Stimulated activated CD4-positive, alpha-beta T cell treated with anti-CD3 and anti-CD28 coated beads, Interleukin-12 subunit alpha, Interleukin-12 subunit beta, amount 100 ng/mL, for 48 hours (primary cell): ENCODE data around the gene DENND6B.

Experiments used
- DNase-seq, 3 donors: peaks; one replicate each; pipeline ENCODE4 v3.0.0-alpha.2; 2020; ENCODE audit warnings: low read depth in 2 of 3, low spot score in 1 of 3

The DENND6B gene

DNA sequence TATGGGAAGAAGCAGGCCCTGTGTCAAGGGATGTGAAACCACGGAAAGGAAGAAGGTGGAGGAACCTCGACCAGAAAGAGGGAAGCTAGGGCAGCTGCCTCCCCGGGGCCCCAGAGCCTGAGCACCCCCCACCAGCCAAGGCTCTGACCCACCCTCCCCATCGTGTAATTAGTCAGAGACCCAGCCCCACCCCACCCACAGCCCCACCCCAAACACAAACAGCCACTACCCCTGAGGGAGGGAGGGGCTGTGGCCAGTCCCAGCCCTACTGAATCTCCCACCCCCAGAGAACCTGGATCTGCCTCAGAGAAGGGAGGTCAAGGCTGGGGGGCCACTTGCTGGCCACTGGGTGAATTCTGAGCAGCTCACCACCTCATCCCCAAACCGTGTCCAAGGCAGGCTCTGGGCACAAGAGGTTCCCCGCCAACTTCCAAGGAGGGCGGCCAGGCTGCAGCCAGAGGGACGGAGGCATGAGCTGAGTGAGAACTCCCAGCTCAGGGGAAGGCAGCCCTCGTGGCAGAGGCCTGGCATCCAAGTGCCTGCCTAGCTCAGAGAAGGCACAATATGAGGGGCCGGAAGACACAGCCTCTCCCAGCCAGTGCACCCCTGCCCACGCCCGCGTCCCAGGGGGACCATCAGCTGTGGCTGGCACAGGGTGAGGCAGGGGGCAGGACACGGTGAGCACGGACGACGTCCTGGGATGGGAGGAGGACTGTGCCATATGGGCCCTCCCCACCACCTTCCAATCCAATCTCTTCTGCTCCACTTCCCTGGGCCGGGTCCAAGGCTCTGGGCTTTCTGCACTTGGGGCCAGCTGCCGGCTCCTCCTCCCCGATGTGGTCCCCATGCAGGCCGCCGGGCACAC is 22.1 kb downstream of the DENND6B start:
- no peak for DNase-seq

DNA sequence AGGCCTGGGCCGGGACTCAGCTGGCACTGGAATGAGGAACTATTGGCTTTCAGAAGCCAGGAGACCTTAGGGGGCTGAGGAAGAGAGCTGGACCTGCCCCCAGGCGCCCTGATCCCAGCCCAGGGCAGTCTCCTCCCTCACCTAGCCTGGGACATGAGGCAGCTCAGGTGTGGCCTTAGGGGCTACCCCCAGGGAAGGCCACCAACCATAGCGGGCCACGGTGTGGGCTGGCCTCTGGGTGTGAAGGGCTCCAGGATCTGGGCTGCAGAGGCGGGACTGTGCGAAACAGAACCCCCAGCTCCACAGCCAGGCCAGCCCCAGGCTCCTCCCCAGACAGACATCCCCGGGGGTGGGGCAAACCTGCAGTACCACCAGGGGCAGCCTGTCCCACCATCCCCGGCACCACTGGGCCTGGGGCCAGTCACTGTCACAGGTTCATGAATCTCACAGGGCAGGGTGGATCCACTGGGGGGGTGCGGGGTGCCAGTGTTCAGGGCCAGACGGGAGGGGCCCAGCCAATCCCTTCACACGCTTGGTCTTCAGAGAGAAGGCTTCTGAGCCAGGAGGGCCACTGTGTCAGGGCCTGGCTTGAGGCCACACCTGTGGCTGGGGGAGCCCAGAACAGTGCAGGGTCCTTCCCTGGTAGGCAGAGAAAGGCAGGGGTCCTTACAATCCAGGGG is 22.8 kb downstream of the DENND6B start:
- DNase-seq: no peak

DNA sequence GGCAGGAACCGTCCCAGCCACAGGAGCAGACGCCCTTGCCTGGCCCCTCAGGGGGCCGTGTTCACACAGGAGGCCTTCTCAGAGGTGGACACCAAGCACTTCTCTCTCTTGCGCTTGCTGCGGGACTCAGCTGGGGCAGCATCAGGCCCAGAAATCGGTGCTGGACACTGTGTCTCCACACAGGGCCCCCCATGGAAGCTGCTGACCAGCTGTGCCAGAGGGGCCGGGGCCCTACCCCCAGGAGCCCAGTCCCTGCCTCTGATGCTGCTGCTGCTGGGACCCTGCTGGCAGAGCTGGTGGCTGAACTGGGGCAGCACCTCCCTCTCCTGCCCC is 23.3 kb downstream of the DENND6B start:
- no peak for DNase-seq

DNA sequence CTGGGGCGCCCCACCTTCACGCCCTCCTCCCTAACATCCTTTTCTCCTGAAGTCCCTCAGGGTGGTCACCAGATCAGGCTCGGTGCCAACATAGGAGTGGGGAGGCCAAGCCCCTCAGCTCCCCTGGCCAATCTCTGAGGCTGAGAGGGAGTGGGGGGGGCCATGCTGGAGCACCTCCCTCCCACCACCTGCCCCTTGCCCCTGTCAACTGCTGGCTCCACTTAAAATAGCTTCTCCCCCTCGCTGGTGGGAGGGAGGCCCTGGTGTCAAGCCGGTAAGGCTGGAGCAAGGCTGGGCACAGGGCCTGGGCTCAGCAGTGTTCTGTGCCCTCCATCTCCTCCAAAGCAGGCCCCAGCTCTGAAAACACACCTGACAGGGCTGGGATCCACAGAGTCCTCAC is 24.2 kb downstream of the DENND6B start:
- DNase-seq: no peak

DNA sequence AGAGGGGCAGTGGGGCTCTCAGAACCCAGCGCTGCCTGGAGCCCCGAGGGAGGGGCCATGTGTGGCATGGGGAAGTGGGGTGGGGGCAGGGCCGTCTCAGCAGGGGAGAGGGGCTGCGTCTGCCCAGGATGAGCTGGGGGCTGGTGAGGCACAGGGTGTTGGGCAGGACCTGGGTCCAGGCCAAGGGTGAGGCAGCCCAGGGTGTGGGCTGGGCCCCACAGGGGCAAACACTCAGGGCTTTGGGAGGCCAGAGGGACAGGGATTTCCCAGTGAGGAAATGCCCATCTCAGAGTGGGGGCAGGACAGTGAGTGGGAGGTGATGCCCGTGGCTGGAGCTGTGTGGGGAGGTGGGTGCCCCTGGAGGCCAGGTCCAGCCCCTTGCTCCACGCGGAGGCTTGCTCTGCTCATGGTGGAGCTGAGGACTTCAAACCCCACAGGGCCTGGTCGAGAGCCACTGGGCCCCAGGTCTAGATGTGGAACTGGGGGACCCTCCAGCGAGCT is 24.7 kb downstream of the DENND6B start:
- DNase-seq: no peak

DNA sequence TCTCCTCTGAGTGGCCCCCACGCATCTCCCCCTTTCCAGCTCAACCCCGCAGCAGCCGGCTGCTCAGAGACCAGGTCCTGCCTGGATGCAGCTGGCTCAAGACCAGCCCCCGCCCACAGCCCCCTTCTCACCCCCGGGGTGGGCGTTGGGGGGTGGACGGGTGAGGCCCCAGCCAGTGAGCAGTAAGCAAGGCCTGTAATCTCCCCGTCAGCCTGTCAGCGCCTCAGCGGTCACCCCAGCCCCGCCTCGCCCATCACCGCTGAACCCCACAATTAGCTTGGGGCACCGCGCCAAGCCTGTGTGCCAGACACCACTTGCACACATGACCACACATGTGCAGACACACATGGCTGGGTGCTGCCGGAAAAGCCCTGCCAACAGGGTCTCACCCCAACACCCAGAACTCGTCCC is 25.2 kb downstream of the DENND6B start:
- no peak for DNase-seq

DNA sequence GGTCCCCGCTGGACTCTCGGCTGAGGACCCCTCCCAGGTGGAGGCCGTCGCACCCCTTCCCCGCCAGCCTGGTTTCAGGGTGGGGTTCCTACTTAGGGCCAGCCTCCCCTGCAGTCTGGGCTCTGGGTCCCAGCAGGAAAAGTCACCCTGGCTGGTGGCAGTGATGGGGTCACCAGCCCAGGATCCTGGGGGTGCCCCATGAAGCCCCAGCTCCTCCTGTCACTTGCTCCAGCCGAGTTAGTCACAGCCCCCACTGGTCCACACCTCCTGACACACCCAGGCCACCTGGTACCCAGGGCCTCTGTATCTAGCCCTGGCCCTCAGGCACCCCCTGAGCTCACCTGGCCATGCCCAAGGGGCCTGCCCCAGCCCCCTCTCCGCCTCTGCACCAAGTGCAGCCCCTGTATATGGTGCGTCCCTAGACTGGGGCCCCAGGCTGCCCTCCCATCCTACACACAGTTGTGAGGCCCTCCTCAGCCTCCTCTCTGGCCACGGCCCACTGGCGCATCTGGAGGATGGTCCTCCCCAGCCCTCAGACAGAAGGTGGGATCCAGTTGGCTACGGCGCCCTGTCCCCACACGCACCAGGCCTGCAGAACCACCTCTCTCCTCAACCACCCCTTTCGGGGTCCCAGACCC is 26.1 kb downstream of the DENND6B start:
- no peak for DNase-seq

DNA sequence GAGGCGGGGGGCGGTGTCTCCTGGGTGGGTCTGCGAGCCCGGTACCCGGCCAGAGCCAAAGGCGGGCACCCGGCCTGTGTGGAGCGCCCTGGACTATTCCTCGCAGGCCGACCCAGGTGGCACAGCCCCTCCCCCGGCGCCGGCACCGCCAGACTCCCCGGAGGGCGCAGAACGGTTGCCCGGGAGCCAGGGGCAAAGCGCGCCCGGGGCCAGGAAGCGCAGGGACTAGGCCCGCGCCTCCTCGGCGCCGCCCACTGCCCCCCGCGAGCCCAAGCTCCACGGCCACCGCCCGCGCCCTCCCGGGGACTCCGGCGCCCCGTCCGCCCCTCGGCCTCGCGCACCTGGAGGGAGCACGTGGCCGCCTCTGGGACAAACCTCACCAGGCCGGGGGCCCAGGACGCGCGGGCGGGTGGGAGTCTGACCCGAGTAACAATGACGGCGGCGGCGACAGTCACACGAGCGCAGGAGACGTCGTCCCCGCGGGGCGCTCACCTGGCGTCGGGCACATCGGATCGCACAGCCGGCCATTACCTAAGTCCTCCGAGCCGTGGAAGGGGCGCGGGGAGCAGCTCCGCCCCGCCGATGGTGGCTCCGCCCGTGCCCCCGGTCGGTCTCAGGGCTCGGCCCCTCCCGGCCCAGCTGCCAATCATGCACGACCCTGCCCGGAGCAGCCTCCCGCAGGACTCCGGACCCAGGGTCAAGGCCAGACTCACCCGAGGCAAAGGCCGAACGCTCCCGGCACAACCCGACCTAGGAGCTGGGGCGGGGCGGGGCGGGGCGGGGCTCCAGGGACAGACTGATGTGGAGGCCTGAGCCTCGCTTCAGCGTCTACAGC is 26.8 kb downstream of the DENND6B start:
- no peak for DNase-seq

DNA sequence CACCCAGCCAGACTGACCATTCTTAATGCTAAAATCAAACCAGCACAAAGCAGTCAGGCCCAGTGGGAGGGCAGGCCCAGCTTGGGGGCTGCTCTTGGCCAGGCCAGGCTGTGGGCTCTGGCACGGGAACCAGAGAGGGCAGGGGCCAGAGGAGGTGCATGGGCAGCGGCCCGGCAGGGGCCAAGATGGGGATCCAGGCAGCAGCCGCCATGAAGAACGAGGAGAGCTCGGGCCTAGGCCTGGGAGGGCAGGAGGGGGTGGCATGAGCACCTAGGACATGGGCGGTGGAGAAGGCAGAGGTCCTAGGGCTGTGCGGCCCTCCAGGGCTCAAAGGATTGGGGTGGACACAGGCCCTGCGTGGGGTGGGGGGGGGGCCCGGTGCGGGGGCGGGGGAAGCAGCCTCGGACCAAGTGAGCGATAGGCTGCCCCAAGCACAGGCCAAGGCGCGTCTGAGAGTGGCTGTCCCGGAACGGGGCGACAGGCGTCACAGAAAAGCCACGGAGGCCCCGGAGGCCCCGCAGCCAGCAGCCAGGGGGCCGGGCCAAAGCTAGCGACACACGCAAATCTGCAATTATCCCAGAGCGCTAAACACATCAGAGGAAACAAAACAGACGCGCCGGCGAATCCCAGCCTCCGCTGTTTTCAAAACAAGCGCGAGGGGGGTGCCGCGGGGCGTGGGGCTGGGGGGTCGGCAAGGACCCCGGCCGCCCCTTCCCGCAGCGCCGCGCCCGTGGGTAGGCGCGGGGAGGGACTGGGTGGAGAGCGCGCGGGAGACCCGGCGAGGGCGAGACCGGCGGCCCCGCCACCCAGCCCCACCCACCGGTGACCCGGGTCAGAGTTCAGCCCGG is 27.7 kb downstream of the DENND6B start:
- DNase-seq: no peak

DNA sequence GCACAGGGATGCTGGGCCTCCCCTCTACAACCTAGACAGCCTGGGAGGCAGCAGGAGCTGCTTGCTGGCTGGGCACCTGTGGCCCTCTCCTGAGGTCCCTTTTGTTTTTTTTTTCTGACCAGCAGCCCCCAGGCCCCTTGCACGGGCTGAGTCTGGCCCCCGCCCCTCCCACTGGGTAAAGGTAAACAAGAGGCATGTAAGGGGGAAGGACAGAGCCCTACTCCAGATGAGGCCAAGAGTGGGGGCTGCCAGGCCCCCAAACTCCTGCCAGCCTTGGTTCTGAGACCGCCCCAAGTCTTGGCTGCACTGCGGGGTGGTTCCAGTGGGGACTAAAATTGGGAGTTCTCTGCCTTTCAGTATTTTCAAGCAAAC is 28.6 kb downstream of the DENND6B start:
- no peak for DNase-seq

DNA sequence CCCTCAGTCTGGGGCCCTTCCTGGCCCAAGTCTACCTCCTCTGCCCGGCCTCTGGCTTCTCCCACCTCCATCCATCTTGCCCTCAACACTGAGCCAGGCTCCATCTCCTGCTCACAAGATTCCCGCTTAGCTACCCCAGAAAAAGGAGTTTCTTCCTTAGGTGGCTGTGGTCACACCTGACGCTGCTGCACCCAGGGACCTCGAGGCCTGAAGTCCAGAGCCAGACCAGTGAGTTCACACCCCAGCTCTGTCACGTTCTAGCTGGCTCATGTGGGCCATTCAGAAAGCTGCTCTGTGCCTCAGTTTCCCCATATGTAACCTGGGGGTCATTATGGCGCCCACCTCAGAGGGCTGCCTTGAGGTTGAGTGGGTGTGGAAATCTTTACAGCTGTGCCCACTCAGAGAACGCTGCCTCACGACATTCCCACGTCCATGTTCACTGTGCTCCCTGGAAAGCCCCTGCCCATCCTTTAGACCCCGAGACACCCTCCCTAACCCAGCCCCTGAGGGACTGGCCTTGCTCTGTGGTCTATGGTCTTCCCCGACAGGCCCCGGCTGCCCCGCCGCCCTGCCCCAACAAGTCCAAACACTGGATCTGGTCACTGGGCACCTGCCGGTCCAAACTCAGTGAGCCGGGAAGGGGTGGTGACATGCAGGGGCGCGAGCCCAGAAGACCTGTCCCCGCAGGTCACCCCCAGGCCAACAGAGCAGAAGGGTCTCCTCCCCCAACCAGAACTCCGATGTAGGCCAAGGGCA is 29.1 kb downstream of the DENND6B start:
- no peak for DNase-seq

DNA sequence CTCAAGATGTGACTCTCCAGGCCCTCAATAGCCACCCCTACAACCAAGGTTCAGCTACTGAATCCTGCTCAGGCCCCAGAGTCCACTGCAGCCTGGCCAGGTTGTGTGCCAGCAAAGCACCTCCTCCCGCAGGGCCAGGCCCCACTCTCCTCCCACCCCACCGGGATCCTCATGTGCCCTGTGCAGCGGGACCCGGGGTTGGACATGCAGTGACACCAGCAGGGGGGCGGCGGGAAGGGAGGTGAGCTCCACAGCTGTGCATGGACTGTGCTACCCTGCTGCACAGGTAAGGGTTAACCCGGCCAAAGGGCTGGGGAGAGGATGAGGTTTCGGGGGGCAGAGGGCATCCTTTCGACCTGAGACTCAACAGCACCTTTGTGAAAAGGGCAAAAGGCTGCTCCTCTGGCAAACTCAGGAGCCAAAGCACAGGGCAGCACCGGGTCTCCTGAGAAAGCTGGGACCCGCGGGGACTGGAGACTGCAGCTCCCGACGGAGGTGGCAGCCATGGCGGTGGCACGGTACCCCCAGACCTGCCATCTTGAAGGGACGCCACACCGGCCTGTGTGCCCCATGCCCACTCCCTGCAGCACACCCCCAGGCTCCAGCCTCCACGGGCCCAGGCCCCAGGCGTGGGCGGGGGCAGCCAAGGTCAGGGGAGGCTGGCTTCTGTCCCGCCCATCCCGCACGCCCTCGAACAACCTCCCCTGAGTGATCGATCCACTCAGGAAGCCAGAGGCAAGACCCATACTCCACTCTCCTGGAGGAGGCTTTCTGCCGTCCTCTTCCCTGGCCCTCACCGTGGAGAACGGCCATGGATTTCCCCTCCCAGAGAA is 29.9 kb downstream of the DENND6B start:
- no peak for DNase-seq

DNA sequence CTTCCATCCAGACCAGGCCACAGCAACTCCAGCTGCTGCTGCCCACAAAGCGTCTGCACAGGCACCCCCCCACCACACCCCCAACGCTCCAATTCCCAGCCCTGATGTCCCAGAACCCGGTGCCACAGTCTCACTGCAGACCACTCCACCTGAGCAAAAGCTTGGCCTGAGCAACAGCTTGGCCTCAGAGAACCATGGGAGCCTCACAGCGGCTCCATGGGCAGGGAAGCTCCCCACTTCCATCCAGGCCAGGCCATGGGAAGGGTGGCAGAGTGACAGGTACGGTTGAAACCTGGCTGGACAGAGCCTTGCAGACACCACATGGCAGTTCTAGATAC is 32.5 kb downstream of the DENND6B start:
- no peak for DNase-seq

DNA sequence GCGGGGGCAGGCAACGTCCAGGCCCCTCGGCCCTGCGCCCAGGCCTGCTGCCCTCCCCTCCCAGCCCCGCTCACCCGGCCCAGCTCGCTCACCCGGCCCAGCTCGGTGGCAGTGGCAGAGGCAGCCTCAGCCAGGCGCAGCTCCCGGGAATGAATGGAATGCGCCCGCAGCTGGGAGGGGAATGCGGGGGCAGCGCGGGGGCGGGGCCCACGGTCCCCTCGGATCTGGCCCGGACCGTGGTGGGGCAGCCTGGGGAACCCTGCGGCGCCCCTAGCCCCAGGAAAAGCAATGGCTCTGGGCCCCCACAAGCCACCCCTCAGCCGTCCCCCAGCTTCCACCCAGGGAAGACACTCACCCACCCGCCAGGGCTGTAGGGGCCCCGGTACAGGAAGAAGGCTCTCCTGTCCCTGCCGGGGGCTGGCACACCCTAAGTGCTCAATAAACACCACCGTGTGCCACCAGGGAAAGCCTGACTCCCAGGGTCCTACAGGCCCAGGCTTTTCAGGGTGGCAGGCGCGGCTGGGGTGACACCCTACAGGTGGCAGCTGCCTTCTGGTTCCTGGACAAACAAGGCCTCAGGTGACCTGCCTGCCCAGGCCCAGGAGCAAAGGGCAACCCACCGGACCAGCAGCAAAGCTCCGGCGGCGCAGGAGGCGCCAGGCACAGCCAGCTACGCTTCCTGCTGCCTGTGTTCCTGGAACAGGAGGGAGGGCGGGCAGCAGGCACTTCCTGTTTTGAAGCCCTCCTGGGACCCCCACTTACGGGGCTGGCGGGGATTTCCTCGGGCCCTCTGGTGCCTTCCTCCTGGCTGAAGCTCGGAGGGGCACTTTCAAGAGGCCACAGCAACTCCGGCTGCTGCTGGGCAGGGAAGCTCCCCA is 33.1 kb downstream of the DENND6B start:
- no peak for DNase-seq

DNA sequence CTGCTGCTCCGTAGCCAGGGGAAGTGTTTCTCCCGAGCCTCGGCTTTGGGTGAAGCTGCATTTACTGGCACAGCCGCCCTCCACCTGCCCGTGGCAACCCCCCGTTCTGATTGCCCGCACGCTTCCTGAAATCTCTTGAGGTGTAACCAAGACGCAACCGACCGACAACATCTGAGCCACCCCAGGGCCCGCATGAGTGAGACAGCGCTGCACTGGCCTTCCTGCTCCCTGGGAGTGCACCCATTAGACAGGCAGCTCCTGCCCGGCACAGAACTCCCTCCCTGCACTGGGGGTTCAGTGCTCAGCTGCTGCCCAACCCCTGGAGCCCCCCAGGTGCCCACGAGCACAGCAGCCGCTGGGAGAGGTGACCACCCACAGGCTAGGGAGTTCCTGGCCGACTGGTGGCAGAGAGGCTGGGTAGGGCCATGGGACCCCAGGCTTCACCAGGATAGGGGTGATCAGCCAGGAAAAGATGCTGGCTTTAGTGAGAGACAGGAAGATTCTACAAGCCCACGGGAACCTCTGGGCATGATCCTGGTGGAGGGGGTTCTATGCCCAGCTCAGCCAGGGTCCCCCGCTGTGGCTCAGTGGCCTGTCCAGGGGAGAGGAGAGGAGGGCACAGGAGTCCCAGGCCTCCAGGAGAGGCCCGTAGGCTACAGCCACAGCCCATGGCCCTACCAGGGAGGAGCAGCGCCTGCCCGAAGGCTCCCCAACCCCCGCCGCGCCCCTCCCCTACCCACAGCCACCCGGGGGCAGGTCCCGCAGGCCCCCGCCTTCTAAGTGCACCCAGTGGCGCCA is 34.0 kb downstream of the DENND6B start:
- no peak for DNase-seq

DNA sequence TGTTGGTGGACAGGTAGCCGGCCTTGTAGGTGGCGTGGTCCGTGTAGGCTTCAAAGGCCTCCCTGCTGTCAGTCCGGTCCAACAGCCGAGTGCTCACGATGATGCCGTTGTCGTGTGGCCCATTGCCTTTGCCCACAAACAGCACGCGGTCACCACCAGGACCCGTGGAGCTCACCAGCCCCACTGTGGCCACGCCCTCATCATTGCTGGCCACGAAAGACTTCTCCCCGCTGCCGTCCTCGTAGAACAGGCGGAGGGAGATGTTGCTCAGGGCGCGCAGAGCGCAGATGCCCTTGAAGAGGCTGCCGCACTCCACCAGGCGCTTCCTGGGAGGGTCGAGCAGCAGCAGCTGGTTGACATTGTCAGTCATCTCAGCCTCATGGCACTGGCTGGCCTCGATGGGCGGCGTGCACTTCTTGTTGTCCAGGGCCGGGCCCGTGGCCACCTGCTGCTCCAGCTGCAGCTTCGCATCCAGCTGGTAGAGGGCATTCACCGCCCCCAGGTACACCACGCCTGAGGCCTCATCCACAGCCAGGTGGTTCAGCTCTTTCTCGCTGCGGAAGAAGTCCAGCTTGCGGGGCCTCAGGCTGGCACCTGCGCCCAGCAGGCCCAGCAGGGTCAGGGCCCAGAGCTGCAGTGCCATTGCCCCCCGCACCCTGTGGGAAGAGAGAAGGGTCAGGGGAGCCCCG is 36.7 kb downstream of the DENND6B start:
- no peak for DNase-seq
